Measurements from ENCODE around the gene NOP14.
"Not testable (repeated sequence)": the region's sequence is repeated elsewhere in the genome, so short reads cannot be mapped to it uniquely, and the experiment has no call there.

NOP14 gene

GRCh38 chr4:2963175-2963965 lies at the start of gene NOP14, which contains the start of gene GRK4:
TSS of gene NOP14 (minus strand) at chr4:2963406. CDS start at chr4:2963319, 87 bp downstream.
TSS of gene GRK4 (plus strand) at chr4:2963571. CDS start at chr4:2964071, 500 bp downstream.
- Mint-ChIP-seq H3K36me3 (peaks cover 3 to 22% of the 10 kb centered on the region in 2 donors), H3K4me1 (peaks cover 24 to 50% of the 10 kb centered on the region in 2 donors), H3K27ac (peak within 1 kb of the TSS; percentile 97), H3K9me3 (no peaks in the 10 kb centered on the region), H3K4me3 (peak within 1 kb of the TSS; percentile 93 to 94), H3K27me3 (no peaks in the 10 kb centered on the region)
- DNase-seq (peak; percentile 97), ATAC-seq (replicated peaks) (peak; percentile 92 to 94)

GRCh38 chr4:3011456-3012220 lies 48.4 kb upstream of the NOP14 start:
- Mint-ChIP-seq H3K36me3 (no peaks in the 10 kb centered on the region), H3K27me3 (no peaks in the 10 kb centered on the region), H3K27ac (no peak overlapping the region), H3K4me1 (peaks cover 7% of the 10 kb centered on the region in 2 donors), H3K4me3 (no peak overlapping the region), H3K9me3 (no peaks in the 10 kb centered on the region)
- no peak for ATAC-seq (replicated peaks)
- DNase-seq: no peak

GRCh38 chr4:3010998-3011397 lies 47.8 kb upstream of the NOP14 start:
- no peaks in the 10 kb centered on the region for H3K27me3 Mint-ChIP-seq
- no peak overlapping the region for H3K27ac Mint-ChIP-seq
- DNase-seq (no peak), ATAC-seq (replicated peaks) (no peak)
- no peak overlapping the region for H3K4me3 Mint-ChIP-seq
- no peaks in the 10 kb centered on the region for H3K9me3 Mint-ChIP-seq
- H3K36me3 Mint-ChIP-seq: no peaks in the 10 kb centered on the region
- peaks cover 7% of the 10 kb centered on the region in 2 donors for H3K4me1 Mint-ChIP-seq

GRCh38 chr4:3010577-3010976 lies 47.4 kb upstream of the NOP14 start:
- H3K27ac Mint-ChIP-seq: no peak overlapping the region
- H3K27me3 Mint-ChIP-seq: no peaks in the 10 kb centered on the region
- H3K4me1 Mint-ChIP-seq: peaks cover 7% of the 10 kb centered on the region in 2 donors
- ATAC-seq (replicated peaks) (no peak), DNase-seq (no peak)
- no peak overlapping the region for H3K4me3 Mint-ChIP-seq
- H3K36me3 Mint-ChIP-seq: no peaks in the 10 kb centered on the region
- no peaks in the 10 kb centered on the region for H3K9me3 Mint-ChIP-seq

- ATAC-seq (replicated peaks) (peak; percentile 38 to 61), DNase-seq (no peak)
- H3K27ac Mint-ChIP-seq: no peak overlapping the region
- H3K4me1 Mint-ChIP-seq: peaks cover 7% of the 10 kb centered on the region in 2 donors
- no peaks in the 10 kb centered on the region for H3K9me3 Mint-ChIP-seq
- H3K36me3 Mint-ChIP-seq: no peaks in the 10 kb centered on the region
- H3K4me3 Mint-ChIP-seq: no peak overlapping the region
- H3K27me3 Mint-ChIP-seq: no peaks in the 10 kb centered on the region
Observed at GRCh38 chr4:3009422-3009821, 46.2 kb upstream of the NOP14 start.

GRCh38 chr4:3007724-3008123 lies 44.5 kb upstream of the NOP14 start:
- Mint-ChIP-seq H3K36me3 (no peaks in the 10 kb centered on the region), H3K27me3 (no peaks in the 10 kb centered on the region), H3K9me3 (no peaks in the 10 kb centered on the region), H3K27ac (no peak overlapping the region), H3K4me1 (no peaks in the 10 kb centered on the region), H3K4me3 (no peak overlapping the region)
- no peak for DNase-seq
- no peak for ATAC-seq (replicated peaks)

GRCh38 chr4:2996415-2996814 lies 33.2 kb upstream of the NOP14 start:
- H3K27ac Mint-ChIP-seq: no peak overlapping the region
- H3K27me3 Mint-ChIP-seq: no peaks in the 10 kb centered on the region
- H3K9me3 Mint-ChIP-seq: no peaks in the 10 kb centered on the region
- no peak for ATAC-seq (replicated peaks)
- peaks cover 3 to 19% of the 10 kb centered on the region in 2 donors for H3K4me1 Mint-ChIP-seq
- no peaks in the 10 kb centered on the region for H3K36me3 Mint-ChIP-seq
- no peak for DNase-seq
- H3K4me3 Mint-ChIP-seq: no peak overlapping the region

GRCh38 chr4:2995546-2996265 lies 32.5 kb upstream of the NOP14 start:
- no peak for ATAC-seq (replicated peaks)
- Mint-ChIP-seq H3K4me1 (peaks cover 3 to 19% of the 10 kb centered on the region in 2 donors), H3K9me3 (no peaks in the 10 kb centered on the region), H3K36me3 (no peaks in the 10 kb centered on the region), H3K27me3 (no peaks in the 10 kb centered on the region), H3K4me3 (no peak overlapping the region), H3K27ac (no peak overlapping the region)
- DNase-seq: no peak

GRCh38 chr4:2994917-2995316 lies 31.7 kb upstream of the NOP14 start:
- Mint-ChIP-seq H3K27ac (no peak overlapping the region), H3K9me3 (no peaks in the 10 kb centered on the region), H3K4me3 (no peak overlapping the region), H3K4me1 (peaks cover 2 to 11% of the 10 kb centered on the region in 2 donors), H3K36me3 (no peaks in the 10 kb centered on the region), H3K27me3 (no peaks in the 10 kb centered on the region)
- ATAC-seq (replicated peaks): no peak
- no peak for DNase-seq

GRCh38 chr4:2991243-2991642 lies 28.0 kb upstream of the NOP14 start:
- Mint-ChIP-seq H3K4me3 (no peak overlapping the region), H3K27ac (no peak overlapping the region), H3K27me3 (peaks cover 4 to 8% of the 10 kb centered on the region in 2 donors), H3K4me1 (no peaks in the 10 kb centered on the region), H3K9me3 (peaks cover 0 to 1% of the 10 kb centered on the region in 2 donors), H3K36me3 (no peaks in the 10 kb centered on the region)
- DNase-seq (no peak), ATAC-seq (replicated peaks) (no peak)

- not testable (repeated sequence) for H3K27me3 Mint-ChIP-seq; H3K27ac Mint-ChIP-seq; DNase-seq; H3K36me3 Mint-ChIP-seq; H3K4me1 Mint-ChIP-seq; H3K4me3 Mint-ChIP-seq; ATAC-seq (replicated peaks)
- peaks cover 8 to 10% of the 10 kb centered on the region in 2 donors for H3K9me3 Mint-ChIP-seq
Observed at GRCh38 chr4:2983715-2984114, 20.5 kb upstream of the NOP14 start.

- Mint-ChIP-seq H3K4me3 (no peak overlapping the region), H3K4me1 (peaks cover 0 to 3% of the 10 kb centered on the region in 2 donors), H3K36me3 (peaks cover 2 to 3% of the 10 kb centered on the region in 2 donors), H3K27me3 (peaks cover 0 to 6% of the 10 kb centered on the region in 2 donors), H3K27ac (no peak overlapping the region), H3K9me3 (peaks cover 8 to 10% of the 10 kb centered on the region in 2 donors)
- no peak for DNase-seq
- ATAC-seq (replicated peaks): no peak
Observed at GRCh38 chr4:2982012-2982411, 18.8 kb upstream of the NOP14 start.

- Mint-ChIP-seq H3K4me3 (no peak overlapping the region), H3K27me3 (peaks cover 0 to 6% of the 10 kb centered on the region in 2 donors), H3K9me3 (peaks cover 7 to 10% of the 10 kb centered on the region in 2 donors), H3K27ac (no peak overlapping the region), H3K4me1 (peaks cover 0 to 3% of the 10 kb centered on the region in 2 donors), H3K36me3 (peaks cover 2 to 3% of the 10 kb centered on the region in 2 donors)
- DNase-seq: no peak
- ATAC-seq (replicated peaks): no peak
Observed at GRCh38 chr4:2981256-2981819, 18.1 kb upstream of the NOP14 start.
